ENCODE results near the gene PKN2. TPM values are rescaled to one million over a fixed set of nuclear protein-coding genes. Genes with fewer than 3 reads are reported as not detected.

The PKN2 gene
- total RNA-seq, 5 donors from 2014 or later (not counting 1 experiment from before 2014, with no cell fraction given): 33.1 to 50.6 (median 35.9) TPM

GRCh38 chr1:88799491-88799890, 115.4 kb downstream of the PKN2 start:
- no peak overlapping the region for H3K27ac ChIP-seq (ENCODE audit: low read length)
- H3K36me3 ChIP-seq (ENCODE audit: control insufficient read depth in 2 of 2, extremely low read depth in 1 of 2, insufficient read depth in 1 of 2, low read length in 1 of 2): peaks cover 3 to 20% of the 10 kb centered on the region in 2 donors
- H3K9me3 Mint-ChIP-seq: peaks cover 0 to 5% (median 0%) of the 10 kb centered on the region in 3 donors
- H3K4me1 Mint-ChIP-seq: peaks cover 0 to 14% (median 6%) of the 10 kb centered on the region in 3 donors
- H3K4me3 Mint-ChIP-seq: no peak overlapping the region
- H3K4me3 ChIP-seq (ENCODE audit: control insufficient read depth in 1 of 2, extremely low read depth in 1 of 2, low read length in 1 of 2): no peak overlapping the region
- no peak for DNase-seq
- H3K36me3 Mint-ChIP-seq: peaks cover 49% of the 10 kb centered on the region
- ChIA-PET POLR2A (no interaction called here), CTCF (interaction anchor here in 1 of 2 donors (0.6 kb wide), 1 partner anchor 78 kb away, joined by 3 read pairs; no protein-coding TSS in a partner anchor)
- no peaks in the 10 kb centered on the region for H3K27me3 ChIP-seq (replicated peaks in 1 of 2; ENCODE audit: control insufficient read depth in 2 of 2, extremely low read depth in 1 of 2, insufficient read depth in 2 of 2, low read length in 1 of 2)
- no peak for ATAC-seq (replicated peaks in 1 of 4)
- no peaks in the 10 kb centered on the region for H3K4me1 ChIP-seq (ENCODE audit: control insufficient read depth in 1 of 2, extremely low read depth in 1 of 2, insufficient read depth in 2 of 2, low read length in 2 of 2)
- WGBS (ENCODE audit: insufficient coverage): no CpG with 5 or more reads among the region's 2 CpGs
- H3K27me3 Mint-ChIP-seq: no peaks in the 10 kb centered on the region
- peak overlapping the region in 1 of 2 donors; percentile 4 for H3K27ac Mint-ChIP-seq
- peaks cover 4% of the 10 kb centered on the region for H3K9me3 ChIP-seq

- Histone ChIP-seq H3K4me1 (ENCODE audit: control insufficient read depth in 1 of 2, extremely low read depth in 1 of 2, insufficient read depth in 2 of 2, low read length in 2 of 2) (no peaks in the 10 kb centered on the region), H3K9me3 (peaks cover 4% of the 10 kb centered on the region), H3K27me3 (replicated peaks in 1 of 2; ENCODE audit: control insufficient read depth in 2 of 2, extremely low read depth in 1 of 2, insufficient read depth in 2 of 2, low read length in 1 of 2) (no peaks in the 10 kb centered on the region), H3K27ac (ENCODE audit: low read length) (no peak overlapping the region), H3K36me3 (ENCODE audit: control insufficient read depth in 2 of 2, extremely low read depth in 1 of 2, insufficient read depth in 1 of 2, low read length in 1 of 2) (peaks cover 3 to 24% of the 10 kb centered on the region in 2 donors), H3K4me3 (ENCODE audit: control insufficient read depth in 1 of 2, extremely low read depth in 1 of 2, low read length in 1 of 2) (no peak overlapping the region)
- Mint-ChIP-seq H3K36me3 (peaks cover 45% of the 10 kb centered on the region), H3K4me1 (peaks cover 0 to 14% (median 5%) of the 10 kb centered on the region in 3 donors), H3K9me3 (peaks cover 0 to 5% (median 0%) of the 10 kb centered on the region in 3 donors), H3K4me3 (no peak overlapping the region), H3K27me3 (no peaks in the 10 kb centered on the region), H3K27ac (peak overlapping the region in 1 of 2 donors; percentile 25)
- ATAC-seq (replicated peaks in 1 of 4) (peak; percentile 47 to 67 (median 57)), DNase-seq (peak in 22 of 35 experiments; percentile 2 to 69 (median 16))
- ChIA-PET POLR2A (no interaction called here), CTCF (interaction anchor here in 1 of 2 donors (0.5 kb wide), 1 partner anchor 54 kb away, joined by 4 read pairs; no protein-coding TSS in a partner anchor)
- WGBS (ENCODE audit: insufficient coverage): 94% methylated on average over 2 of the region's 5 CpGs
Measured at GRCh38 chr1:88800382-88801051, 116.4 kb downstream of the PKN2 start.

- Mint-ChIP-seq H3K27ac (peak overlapping the region in 1 of 2 donors; percentile 28), H3K4me3 (no peak overlapping the region), H3K36me3 (peaks cover 49% of the 10 kb centered on the region), H3K4me1 (peaks cover 0 to 14% (median 5%) of the 10 kb centered on the region in 3 donors), H3K9me3 (peaks cover 0 to 5% (median 0%) of the 10 kb centered on the region in 3 donors), H3K27me3 (no peaks in the 10 kb centered on the region)
- H3K4me1 ChIP-seq (ENCODE audit: control insufficient read depth in 1 of 2, extremely low read depth in 1 of 2, insufficient read depth in 2 of 2, low read length in 2 of 2): no peaks in the 10 kb centered on the region
- no peaks in the 10 kb centered on the region for H3K27me3 ChIP-seq (replicated peaks in 1 of 2; ENCODE audit: control insufficient read depth in 2 of 2, extremely low read depth in 1 of 2, insufficient read depth in 2 of 2, low read length in 1 of 2)
- POLR2A ChIA-PET: no interaction called here
- no peak for DNase-seq
- no peak overlapping the region for H3K27ac ChIP-seq (ENCODE audit: low read length)
- no peak for ATAC-seq (replicated peaks in 1 of 4)
- CTCF ChIA-PET: interaction anchor here in 1 of 2 donors (0.9 to 1.5 kb wide), 3 partner anchors 16 to 75 kb away, joined by 3 to 6 read pairs (median 3); no protein-coding TSS in a partner anchor
- H3K36me3 ChIP-seq (ENCODE audit: control insufficient read depth in 2 of 2, extremely low read depth in 1 of 2, insufficient read depth in 1 of 2, low read length in 1 of 2): peaks cover 7 to 29% of the 10 kb centered on the region in 2 donors
- WGBS (ENCODE audit: insufficient coverage): 100% methylated on average over 7 of the region's 9 CpGs
- no peak overlapping the region for H3K4me3 ChIP-seq (ENCODE audit: control insufficient read depth in 1 of 2, extremely low read depth in 1 of 2, low read length in 1 of 2)
- H3K9me3 ChIP-seq: peaks cover 4% of the 10 kb centered on the region
Measured at GRCh38 chr1:88801575-88802208, 117.6 kb downstream of the PKN2 start.

- H3K4me1 Mint-ChIP-seq: peaks cover 0 to 14% (median 5%) of the 10 kb centered on the region in 3 donors
- ChIA-PET POLR2A (no interaction called here), CTCF (interaction anchor here in 1 of 2 donors (0.9 to 1.5 kb wide), 3 partner anchors 15 to 75 kb away, joined by 3 to 6 read pairs (median 3); no protein-coding TSS in a partner anchor)
- peaks cover 0 to 5% (median 0%) of the 10 kb centered on the region in 3 donors for H3K9me3 Mint-ChIP-seq
- no peak overlapping the region for H3K4me3 Mint-ChIP-seq
- H3K4me3 ChIP-seq (ENCODE audit: control insufficient read depth in 1 of 2, extremely low read depth in 1 of 2, low read length in 1 of 2): no peak overlapping the region
- peaks cover 4% of the 10 kb centered on the region for H3K9me3 ChIP-seq
- H3K27me3 Mint-ChIP-seq: no peaks in the 10 kb centered on the region
- WGBS (ENCODE audit: insufficient coverage): 100% methylated on average over 4 of the region's 7 CpGs
- H3K36me3 ChIP-seq (ENCODE audit: control insufficient read depth in 2 of 2, extremely low read depth in 1 of 2, insufficient read depth in 1 of 2, low read length in 1 of 2): peaks cover 7 to 31% of the 10 kb centered on the region in 2 donors
- no peak overlapping the region for H3K27ac Mint-ChIP-seq
- no peak overlapping the region for H3K27ac ChIP-seq (ENCODE audit: low read length)
- DNase-seq (no peak), ATAC-seq (replicated peaks in 1 of 4) (no peak)
- no peaks in the 10 kb centered on the region for H3K27me3 ChIP-seq (replicated peaks in 1 of 2; ENCODE audit: control insufficient read depth in 2 of 2, extremely low read depth in 1 of 2, insufficient read depth in 2 of 2, low read length in 1 of 2)
- H3K36me3 Mint-ChIP-seq: peaks cover 48% of the 10 kb centered on the region
- no peaks in the 10 kb centered on the region for H3K4me1 ChIP-seq (ENCODE audit: control insufficient read depth in 1 of 2, extremely low read depth in 1 of 2, insufficient read depth in 2 of 2, low read length in 2 of 2)
Measured at GRCh38 chr1:88802404-88802803, 118.3 kb downstream of the PKN2 start.

- ATAC-seq (replicated peaks in 1 of 4) (no peak), DNase-seq (no peak)
- peaks cover 0 to 5% (median 0%) of the 10 kb centered on the region in 3 donors for H3K9me3 Mint-ChIP-seq
- H3K27me3 Mint-ChIP-seq: no peaks in the 10 kb centered on the region
- no peak overlapping the region for H3K4me3 Mint-ChIP-seq
- Histone ChIP-seq H3K9me3 (peaks cover 4% of the 10 kb centered on the region), H3K27ac (ENCODE audit: low read length) (no peak overlapping the region), H3K4me1 (ENCODE audit: control insufficient read depth in 1 of 2, extremely low read depth in 1 of 2, insufficient read depth in 2 of 2, low read length in 2 of 2) (no peaks in the 10 kb centered on the region), H3K4me3 (ENCODE audit: control insufficient read depth in 1 of 2, extremely low read depth in 1 of 2, low read length in 1 of 2) (no peak overlapping the region), H3K36me3 (ENCODE audit: control insufficient read depth in 2 of 2, extremely low read depth in 1 of 2, insufficient read depth in 1 of 2, low read length in 1 of 2) (peaks cover 7 to 31% of the 10 kb centered on the region in 2 donors), H3K27me3 (replicated peaks in 1 of 2; ENCODE audit: control insufficient read depth in 2 of 2, extremely low read depth in 1 of 2, insufficient read depth in 2 of 2, low read length in 1 of 2) (no peaks in the 10 kb centered on the region)
- H3K27ac Mint-ChIP-seq: no peak overlapping the region
- no CpG with 5 or more reads among the region's 2 CpGs for WGBS (ENCODE audit: insufficient coverage)
- ChIA-PET POLR2A (no interaction called here), CTCF (no interaction called here)
- peaks cover 0 to 14% (median 5%) of the 10 kb centered on the region in 3 donors for H3K4me1 Mint-ChIP-seq
- H3K36me3 Mint-ChIP-seq: peaks cover 44% of the 10 kb centered on the region
Measured at GRCh38 chr1:88802950-88803349, 118.9 kb downstream of the PKN2 start.

- no peaks in the 10 kb centered on the region for H3K27me3 ChIP-seq (replicated peaks in 1 of 2; ENCODE audit: control insufficient read depth in 2 of 2, extremely low read depth in 1 of 2, insufficient read depth in 2 of 2, low read length in 1 of 2)
- Mint-ChIP-seq H3K27me3 (no peaks in the 10 kb centered on the region), H3K36me3 (peaks cover 44% of the 10 kb centered on the region), H3K4me3 (no peak overlapping the region), H3K27ac (no peak overlapping the region), H3K4me1 (peaks cover 0 to 14% (median 5%) of the 10 kb centered on the region in 3 donors), H3K9me3 (peaks cover 0 to 5% (median 0%) of the 10 kb centered on the region in 3 donors)
- ATAC-seq (replicated peaks in 1 of 4): no peak
- H3K4me3 ChIP-seq (ENCODE audit: control insufficient read depth in 1 of 2, extremely low read depth in 1 of 2, low read length in 1 of 2): no peak overlapping the region
- H3K36me3 ChIP-seq (ENCODE audit: control insufficient read depth in 2 of 2, extremely low read depth in 1 of 2, insufficient read depth in 1 of 2, low read length in 1 of 2): peaks cover 7 to 31% of the 10 kb centered on the region in 2 donors
- H3K4me1 ChIP-seq (ENCODE audit: control insufficient read depth in 1 of 2, extremely low read depth in 1 of 2, insufficient read depth in 2 of 2, low read length in 2 of 2): no peaks in the 10 kb centered on the region
- H3K9me3 ChIP-seq: peaks cover 4% of the 10 kb centered on the region
- POLR2A ChIA-PET: no interaction called here
- no peak overlapping the region for H3K27ac ChIP-seq (ENCODE audit: low read length)
- WGBS (ENCODE audit: insufficient coverage): no CpG with 5 or more reads among the region's 5 CpGs
- CTCF ChIA-PET: no interaction called here
- no peak for DNase-seq
Measured at GRCh38 chr1:88803444-88803843, 119.4 kb downstream of the PKN2 start.

Data from T-cell (primary cell).